GM21528 (cell line): ENCODE data around the gene PDIK1L.
"Not testable (repeated sequence)": the region's sequence is repeated elsewhere in the genome, so short reads cannot be mapped to it uniquely, and the experiment has no call there.

Source experiments
- ATAC-seq: cut with Tn5 transposase; IDR thresholded peaks from one replicate; pipeline ENCODE4 v1.9.1; 2021; ENCODE audit warnings: mild to moderate bottlenecking, moderate library complexity; ENCODE audit not compliant: unreplicated experiment, low FRiP score

PDIK1L gene

DNA sequence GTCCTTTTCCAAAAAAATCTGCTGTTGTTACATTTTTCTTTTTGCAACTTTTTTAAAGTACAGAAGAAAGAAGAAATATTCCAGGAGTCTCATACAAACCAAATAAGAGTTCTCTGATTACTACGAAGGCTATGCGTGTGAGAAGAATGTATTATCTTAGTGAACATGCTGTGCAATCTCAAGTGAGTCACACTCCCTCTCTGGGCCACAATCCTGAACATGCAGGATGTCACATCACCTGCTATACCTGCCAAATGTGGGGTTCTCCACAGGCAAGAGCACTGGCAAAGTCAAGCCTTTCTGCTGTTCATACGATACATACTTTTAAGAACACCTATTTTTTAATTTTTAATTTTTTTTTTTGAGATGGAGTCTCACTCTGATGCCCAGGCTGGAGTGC, 22.5 kb upstream of the PDIK1L start:
- no peak for ATAC-seq

DNA sequence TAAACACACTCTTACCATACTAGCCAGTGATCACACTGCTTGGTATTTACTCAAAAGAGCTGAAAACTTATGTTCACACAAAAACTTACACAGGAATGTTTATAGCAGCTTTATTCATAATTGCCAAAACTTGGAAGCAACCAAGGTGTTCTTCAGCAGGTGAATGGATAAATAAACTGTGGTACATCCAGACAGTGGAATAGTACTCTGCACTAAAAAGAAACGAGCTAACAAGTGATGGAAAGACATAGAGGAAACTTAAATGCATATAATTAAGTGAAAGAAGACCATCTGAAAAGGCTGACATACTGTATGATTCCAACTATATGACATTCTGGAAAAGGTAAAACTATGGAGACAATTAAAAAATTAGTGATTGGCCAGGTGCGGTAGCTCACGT, 20.7 kb upstream of the PDIK1L start:
- ATAC-seq: no peak

DNA sequence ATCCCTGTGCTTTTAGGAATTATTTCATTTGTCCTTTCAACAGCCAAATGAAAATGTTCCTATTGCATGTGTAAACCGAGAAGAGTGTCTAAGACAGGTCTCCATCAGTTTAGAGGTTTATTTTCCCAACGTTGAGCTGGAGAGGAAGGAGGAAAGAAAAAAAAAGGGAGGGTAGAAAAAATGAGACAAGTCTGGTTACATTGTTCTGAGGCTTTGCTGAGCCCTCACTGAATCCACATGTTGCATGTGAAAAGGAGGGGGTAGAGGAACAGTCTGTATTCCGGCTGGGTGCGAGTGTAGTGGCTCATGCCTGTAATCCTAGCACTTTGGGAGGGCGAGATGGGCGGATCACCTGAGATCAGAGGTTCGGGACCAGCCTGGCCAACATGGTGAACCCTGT, 19.2 kb upstream of the PDIK1L start:
- ATAC-seq: no peak

DNA sequence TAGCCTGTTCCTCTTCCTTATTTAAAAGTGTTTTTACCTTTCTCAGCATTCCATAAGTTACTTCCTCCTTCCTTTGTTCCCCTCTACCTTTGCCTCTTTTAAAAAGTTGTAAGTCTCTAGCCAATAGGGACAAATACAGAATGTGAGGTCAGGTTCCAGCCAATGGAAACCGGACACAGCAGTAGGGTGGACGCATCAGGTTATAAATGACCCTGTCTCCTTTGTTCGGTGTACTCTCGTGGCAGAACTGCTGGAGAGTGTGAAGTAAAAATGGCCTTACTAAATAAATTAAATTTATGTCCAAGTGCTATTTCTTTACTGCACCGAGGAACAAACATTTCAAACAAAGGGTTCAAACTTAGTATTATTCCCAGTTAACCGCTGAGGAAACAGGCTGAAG, 18.1 kb upstream of the PDIK1L start:
- ATAC-seq: not testable (repeated sequence)

DNA sequence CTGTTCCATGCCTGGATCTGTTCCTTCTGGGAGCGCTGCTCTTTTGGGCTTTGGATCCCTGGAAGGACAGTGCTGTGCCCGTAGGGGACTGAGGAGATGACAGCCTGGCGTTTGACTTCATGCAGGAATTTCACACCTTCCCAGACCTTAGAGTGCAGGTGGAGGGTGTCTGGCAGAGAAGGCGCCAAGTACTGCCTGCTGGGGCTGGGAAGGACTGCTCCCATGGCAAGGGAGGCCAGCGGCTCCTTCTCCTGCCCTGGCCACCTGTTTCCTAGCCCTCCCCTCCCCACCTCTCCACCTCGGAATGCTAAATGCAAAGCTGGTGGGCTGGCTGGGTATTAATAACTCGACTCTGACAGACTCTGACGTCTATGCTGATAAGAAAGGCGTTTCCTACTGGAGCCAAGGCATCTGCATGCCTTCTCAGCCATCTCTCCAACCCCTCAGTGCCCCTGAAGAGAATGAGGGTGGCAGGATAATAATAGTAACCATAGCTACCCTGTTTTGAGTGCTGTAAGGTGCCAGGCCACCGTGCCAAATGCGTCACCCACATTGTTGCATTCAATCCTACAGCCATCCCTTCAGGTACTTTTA, 17.5 kb upstream of the PDIK1L start:
- ATAC-seq: no peak

DNA sequence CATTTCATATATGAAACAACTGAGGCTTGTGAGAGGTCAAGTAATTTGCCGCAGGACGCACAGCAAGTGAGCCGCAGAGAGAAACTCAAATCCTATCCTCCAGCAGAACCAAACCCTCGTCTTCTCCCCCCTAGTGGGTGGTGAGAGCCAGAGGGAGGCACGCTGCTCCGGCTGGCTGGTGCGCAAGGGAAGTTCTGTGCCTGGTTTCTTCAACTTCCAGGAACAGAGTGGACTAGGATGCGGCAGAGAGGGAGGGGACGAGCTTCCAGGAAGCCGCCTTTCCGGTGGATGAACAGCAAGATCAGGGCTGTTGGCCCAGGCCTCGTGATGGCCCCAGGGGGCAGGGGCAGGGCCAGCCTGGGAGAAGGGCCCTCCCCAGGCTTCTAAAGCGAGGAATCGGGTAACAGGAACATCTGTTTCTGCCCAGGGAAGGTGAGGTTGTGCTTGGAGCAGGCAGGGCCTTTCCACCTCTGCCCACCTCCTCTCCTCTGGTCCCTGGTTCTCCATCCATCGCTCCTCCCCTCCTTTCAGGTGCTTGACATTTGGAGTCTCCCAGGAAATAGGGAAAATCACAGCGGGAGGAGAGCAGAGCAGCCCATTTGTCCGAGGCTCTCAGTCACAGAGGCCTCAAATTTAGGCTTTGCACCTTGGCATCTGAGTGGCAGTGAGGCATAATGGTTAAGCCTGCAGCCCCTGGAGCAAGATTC, 16.8 kb upstream of the PDIK1L start:
- ATAC-seq: no peak

DNA sequence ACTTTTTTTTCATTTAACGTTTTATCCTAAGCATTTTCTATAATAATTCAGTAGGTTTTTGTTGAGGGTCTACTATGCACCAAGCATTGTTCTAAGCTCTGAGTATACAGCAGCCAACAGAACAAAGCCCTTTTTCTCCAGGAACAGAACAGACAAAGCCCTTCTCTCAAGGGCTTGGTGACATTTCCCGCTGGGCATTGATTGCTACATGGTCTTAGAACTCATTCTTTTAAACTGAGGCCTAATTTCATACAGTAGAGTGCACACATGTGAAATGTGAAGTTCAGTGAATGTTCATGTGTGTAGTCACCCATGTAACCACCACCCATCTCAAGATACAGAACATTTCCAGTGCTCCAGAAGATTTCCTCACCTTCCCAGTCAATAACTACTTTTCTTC, 15.2 kb upstream of the PDIK1L start:
- no peak for ATAC-seq

DNA sequence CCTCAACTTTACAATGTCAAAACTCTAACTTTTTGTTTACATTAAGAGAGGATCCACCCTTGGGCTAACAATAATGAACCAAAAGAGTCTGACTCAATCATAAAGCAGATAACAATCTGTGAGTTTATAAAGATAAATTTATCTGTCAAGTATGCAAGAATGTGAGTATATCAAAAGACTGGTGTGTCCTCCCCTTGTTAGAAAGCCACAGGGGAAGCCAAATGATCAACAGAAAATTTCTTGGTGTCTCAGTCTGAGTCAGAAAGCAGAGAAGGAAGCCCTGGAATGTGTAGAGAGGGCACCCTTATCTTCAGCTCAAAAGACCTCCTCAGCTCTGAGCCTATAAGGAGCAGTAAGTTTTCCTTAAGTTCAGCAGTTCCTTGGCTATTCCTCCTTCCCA, 13.9 kb upstream of the PDIK1L start:
- ATAC-seq: no peak

DNA sequence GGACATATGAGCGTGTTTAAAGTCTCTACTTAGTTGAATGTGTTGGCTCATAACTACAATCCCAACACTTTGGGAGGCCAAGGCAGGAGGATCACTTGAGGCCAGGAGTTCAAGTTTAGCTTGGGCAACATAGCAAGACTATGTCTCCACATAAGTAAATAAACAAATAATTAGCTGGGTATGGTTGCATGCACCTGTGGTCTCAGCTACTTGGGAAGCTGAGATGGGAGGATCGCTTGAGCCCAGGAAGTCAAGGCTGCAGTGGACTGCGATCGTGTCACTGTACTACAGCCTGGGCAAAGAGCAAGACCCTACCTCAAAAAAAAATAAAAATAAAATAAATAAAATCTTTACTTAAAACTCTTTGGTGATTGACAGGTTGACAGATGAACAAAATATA, 13.0 kb upstream of the PDIK1L start:
- no peak for ATAC-seq

DNA sequence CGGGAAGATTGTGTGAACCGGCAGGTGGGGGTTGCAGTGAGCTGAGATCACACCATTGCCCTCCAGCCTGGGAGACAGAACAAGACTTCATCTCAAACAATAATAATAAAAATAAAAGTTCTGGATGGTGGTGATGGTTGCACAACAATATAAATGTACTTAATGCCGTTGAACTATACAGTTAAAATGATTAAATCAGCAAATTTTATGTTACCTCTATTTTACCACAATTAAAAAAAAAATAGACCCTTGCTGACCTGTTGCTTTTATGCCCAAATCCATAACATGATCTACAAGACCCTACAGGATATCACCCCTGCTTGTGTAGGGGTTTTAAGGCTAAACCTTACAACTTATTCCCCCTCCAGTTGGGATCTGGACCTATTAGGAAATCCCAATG, 11.8 kb upstream of the PDIK1L start:
- no peak for ATAC-seq

DNA sequence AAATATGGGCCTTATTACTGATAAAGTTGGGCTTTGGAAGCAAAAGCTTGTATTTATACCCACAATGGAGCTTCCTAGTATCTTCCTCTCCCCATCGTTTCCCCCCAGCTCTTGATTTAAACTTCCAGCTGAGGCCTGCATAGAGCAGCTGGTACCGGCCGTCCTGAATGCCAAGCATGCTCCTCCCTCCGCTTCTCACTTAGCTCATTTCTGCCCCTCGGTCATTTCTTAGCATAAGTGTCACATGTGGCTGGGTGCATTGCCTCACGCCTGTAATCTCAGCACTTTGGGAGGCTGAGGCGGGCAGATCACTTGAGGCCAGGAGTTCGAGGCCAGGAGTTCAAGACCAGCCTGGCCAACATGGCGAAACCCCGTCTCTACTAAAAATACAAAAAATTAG, 11.4 kb upstream of the PDIK1L start:
- not testable (repeated sequence) for ATAC-seq

DNA sequence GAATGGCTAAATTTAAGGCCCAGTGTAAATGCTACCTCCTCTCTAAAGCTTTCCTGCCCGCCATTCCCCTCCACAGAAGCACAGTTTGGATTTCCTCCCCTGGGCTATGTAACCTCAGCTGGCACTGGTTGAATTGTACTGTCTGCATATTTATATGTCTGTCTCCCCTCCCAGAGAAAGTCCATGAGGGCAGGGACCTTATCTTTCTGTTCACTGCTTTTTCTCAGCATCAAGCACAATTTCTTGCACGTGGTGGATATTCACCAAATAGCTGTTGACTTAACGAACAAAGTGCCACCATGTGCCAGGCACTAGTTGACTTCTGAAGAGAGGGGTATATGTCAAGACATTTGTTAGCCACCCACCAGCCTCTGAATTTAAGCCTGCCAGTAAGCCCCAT, 9.5 kb upstream of the PDIK1L start:
- ATAC-seq: no peak

DNA sequence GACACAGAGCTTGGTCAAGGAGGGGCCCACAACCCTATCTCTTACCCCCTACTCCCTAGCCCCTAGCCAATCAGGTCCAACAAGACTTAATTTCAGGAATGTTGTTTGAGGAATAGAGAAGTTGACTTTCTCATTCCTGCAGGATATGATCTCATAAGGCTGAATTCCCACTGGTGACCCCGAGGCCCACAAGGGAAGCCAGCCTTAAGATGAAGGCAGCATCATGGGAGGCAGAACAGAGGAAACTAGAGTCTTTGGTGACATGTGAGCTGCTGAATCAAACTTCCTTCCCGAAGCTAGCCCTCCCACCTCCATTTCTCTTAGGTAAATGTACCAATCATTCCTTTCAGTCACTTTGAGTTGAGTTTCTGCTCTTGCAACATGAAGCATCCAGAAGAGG, 9.1 kb upstream of the PDIK1L start:
- no peak for ATAC-seq

DNA sequence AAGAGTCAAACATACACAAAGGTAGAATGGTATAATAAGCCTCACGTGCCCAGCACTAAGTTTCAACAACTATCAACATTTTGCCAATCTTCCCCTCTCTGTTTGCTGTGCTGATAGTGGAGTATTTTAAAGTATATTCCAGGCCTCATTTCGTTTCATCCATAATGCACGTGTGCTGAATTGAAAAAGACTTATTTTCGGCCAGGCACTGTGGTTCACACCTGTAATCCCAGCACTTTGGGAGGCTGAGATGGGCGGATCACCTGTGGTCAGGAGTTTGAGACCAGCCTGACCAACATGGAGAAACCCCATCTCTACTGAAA, 6.4 kb upstream of the PDIK1L start:
- not testable (repeated sequence) for ATAC-seq

DNA sequence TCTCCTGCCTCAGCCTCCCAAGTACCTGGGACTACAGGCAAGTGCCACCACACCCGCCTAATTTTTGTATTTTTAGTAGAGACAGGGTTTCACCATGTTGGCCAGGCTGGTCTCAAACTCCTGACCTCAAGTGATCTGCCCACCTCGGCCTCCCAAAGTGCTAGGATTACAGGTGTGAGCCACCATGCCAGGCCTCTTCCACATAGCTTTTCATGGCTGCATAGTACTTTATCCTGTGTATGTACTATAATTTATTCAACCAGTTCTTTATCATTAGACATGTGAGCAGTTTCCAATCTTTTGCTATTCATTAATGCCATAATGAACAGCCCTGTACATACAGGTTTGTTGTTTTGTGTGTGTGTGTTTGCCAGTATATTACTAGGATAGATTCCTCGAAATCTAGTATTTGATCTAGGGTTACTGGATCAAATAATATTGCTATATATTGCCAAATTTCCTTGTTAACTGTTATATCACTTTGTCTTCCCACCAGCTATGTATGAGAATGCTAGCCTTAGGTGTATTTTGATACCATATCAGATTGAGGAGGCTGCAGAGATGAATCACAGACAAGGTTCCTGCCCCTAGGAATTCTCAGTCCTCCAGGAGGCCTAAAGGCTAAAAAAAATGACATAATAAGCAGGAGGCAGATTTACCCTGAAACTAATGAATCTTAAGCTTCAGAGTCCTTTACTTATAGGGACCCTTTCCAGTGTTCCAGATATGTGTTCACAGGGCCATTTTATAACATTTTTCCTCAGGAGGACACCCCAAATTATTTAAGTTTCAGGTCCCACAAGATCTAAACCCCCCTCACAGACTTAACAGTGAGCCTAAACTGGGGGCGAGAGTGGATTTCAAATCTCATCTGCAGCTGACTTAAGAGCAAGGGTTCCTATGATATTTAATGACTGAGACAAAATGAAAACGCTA, 2.1 kb upstream of the PDIK1L start:
- no peak for ATAC-seq

DNA sequence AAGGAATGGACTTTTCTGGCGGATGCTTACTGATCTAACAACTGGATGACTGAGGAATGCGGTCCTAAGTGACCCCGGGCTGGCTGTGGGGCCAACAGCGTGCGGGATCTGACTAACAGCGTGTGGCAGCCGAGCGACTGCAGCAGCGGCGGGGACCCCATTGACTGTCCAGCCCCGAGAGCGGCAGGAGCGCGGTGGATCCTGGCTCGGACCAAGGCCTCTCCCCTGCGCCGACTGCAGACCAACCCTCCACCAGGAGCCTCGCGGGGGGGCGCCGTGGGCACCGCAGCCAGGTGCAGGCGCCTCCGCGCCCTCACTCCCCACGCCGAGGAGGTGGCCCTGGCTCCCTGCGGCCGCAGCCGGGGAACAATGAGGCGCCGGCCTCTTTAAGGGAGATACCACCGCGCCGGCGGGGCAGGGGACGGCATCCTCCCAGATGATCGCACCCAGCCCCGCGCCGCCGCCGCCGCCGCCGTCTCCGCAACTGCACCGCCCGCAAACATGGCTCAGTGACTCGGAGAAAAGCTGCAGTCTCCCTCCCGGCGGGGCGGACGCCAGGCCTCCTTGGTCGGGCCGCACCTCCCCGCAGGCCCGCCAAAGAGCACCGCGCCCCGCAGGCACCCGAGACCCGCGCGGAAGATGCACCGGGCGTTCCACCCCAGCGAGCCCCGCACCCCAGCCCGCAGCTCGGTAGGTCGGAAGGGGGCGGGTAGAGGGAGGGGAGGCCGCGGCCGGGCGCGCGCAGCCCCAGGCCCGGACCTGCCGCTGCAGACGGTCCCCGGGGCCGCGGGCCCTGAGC, 694 bp upstream of the PDIK1L start:
- peak; percentile 44 for ATAC-seq

DNA sequence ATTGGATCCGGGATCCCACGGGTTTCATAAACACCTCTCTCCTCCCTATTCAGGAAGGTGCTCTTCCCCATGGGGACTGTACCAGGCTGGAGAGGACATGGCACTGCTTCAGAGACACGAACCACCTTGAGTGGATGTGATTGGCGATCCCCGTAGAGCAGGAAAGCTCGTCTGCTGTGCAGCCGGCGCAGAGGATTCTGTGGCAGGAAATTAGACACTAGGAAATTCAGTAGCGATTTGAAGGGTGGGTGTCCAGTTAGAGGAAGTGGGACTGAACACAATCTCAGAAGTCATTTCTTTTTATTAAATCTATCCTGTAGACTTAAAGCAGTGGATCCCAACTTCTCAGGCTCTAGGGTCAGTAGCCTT, 767 bp downstream of the PDIK1L start:
- ATAC-seq: peak; percentile 16

DNA sequence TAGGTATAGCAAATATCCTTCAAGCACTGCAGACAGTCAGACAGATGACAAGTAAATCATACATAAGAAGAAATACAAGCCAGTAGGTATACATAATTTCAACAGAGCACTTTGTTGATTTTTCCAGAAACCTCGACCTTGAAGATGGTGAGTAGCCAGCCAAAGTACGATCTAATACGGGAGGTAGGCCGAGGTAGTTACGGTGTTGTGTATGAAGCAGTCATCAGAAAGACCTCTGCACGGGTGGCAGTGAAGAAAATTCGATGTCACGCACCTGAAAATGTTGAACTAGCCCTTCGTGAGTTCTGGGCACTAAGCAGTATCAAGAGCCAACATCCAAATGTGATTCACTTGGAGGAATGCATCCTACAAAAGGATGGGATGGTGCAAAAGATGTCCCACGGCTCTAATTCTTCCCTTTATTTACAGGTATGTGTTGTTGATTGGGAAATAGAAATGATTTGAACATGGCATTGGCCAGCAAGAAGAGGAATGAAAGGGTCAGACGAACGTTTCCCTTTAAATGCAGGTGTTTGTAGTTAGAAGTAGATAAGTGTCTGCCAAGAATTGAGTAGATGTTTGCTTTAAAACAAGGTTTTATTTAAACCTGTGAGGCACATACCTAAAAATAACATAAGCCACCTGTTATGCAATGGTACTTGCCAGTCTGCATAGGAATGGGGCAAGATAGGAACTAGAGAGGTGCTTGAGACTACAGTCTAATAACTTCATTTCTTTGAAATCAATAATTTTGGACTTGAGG, 2.7 kb downstream of the PDIK1L start:
- ATAC-seq: no peak

DNA sequence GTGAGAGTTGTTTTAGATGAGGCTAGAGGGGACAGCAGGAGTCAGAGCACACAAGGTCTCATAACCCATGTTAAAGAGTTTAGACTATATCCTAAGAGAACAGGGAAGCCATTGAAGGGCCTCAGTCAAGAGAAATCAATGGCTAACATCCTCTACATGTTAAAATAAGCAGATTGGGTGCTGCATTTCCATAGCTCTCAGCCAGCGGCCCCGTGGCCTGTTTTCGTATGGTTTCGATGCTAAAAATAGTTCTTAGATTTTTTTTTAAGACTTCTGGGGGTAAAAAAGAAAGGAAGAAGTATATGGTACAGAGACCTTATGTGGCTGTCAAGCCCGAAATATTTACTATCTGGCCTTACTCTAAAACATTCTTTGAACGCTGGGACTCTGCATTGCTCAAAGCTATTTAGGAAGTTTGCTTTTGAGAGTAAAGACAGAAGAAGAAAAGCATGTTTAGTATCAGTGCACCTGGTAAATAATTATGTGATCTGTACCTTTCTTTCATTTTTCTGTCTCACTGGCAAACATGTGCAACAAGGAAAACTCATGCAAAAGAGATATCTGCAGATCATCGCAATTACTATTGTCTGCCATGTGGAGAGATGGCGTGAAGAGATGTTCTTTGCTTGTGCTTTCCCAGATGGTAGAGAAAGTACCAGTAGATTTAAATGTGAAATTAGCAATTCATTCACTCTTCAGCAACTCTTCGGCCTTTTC, 8.4 kb downstream of the PDIK1L start:
- ATAC-seq: no peak
